22Rv1 (cell line): ENCODE data around the gene MTPN.

Experiments
- CTCF ChIP-seq: fragments of 450-650 bp; IDR thresholded peaks from 2 replicates; pipeline ENCODE4 v1.5.1; 2017; ENCODE audit warnings: mild to moderate bottlenecking
- ZFX ChIP-seq: fragments of 450-650 bp; IDR thresholded peaks from 2 replicates; pipeline ENCODE4 v1.6.1; 2017; ENCODE audit warnings: antibody characterized with exemption, borderline replicate concordance

DNA sequence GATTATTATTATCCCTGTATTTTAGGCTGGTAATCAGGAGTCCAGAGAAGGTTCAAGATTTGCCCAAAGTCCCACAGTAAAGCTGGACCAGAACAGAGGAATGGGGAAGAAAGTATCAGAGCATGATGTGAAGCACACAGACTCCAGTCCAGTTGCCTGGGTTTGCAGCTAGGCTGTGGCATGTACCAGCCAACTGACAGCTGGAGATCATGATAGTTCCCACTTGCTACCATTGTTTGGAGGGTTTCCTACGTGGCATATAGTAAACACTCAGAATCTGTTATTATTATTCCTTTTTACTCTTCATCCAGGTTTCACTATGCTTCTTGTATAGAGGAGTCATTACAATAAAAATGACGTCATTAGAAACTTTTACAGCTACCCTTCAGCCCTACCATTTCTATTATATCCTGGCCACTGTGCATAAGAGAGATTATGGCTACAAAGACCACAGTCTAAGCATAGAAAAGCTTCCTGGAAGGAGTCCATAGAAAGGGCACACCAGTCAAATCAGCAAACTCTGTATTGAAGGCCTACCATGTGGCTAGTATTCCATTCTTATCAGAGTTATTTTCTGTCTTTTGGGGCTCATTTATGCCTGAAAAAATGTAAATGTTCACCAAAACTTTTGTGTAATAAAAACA lies 66.6 kb downstream of the MTPN start:
- TF ChIP-seq CTCF (no peak), ZFX (no peak)
